ENCODE measurements around the gene PLLP. TPM values are rescaled to one million over a fixed set of nuclear protein-coding genes. Genes with fewer than 3 reads are reported as not detected.

PLLP gene
- total and polyA plus RNA-seq, 10 of the 15 experiments (the other 5 are each of a cell fraction or from before 2014, with no cell fraction given), result 0.21 to 5.8 (median 0.67) TPM

DNA sequence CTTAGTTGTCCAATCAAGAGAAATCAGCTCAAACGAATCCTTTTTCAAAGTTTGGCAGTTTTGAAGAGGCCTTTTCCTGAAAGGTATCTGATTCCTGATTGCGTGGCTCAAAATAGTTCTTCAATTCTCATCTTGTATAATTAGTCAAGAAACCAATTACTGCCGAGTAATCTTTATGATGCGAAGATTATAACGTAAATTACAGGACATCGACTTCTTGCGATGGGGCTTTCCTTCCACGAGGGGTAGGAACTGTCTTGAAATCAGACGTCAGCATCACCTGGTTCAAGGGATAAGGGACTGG, 40.1 kb downstream of the PLLP start:
- ATAC-seq (peak; percentile 52), DNase-seq (ENCODE audit: low read depth, low spot score) (no peak), FAIRE-seq (no peak)
- peaks cover 0 to 7% of the 10 kb centered on the region in 2 experiments; a peak in 2 of 4 replicates for H3K36me3 ChIP-seq (ENCODE audit: control insufficient read depth in 2 of 2, insufficient read depth in 2 of 2, low read length in 1 of 2)
- H3K27ac ChIP-seq (ENCODE audit: control insufficient read depth, insufficient read depth), result peak overlapping the region; percentile 75
- H3K4me1 ChIP-seq (ENCODE audit: control insufficient read depth, insufficient read depth, low read length), result peaks cover 21% of the 10 kb centered on the region
- peak overlapping the region; percentile 63 for H3K4me3 ChIP-seq
- H3K9ac ChIP-seq (ENCODE audit: control insufficient read depth, insufficient read depth, low read length), result peak overlapping the region; percentile 65
- WGBS (ENCODE audit: insufficient coverage, insufficient replicate concordance, low lambda C conversion rate, missing lambda C conversion rate), result 8% methylated on average over 9 of the region's 9 CpGs
- peak overlapping the region; percentile 75 for H3K4me2 ChIP-seq (ENCODE audit: control insufficient read depth, insufficient read depth)
- H4K20me1 ChIP-seq (ENCODE audit: control insufficient read depth, insufficient read depth), result no peaks in the 10 kb centered on the region
- ChIA-PET CTCF (interaction anchor here (1.1 to 4.3 kb wide), 3 partner anchors 11 to 172 kb away, joined by 3 to 19 read pairs (median 3); no protein-coding TSS in a partner anchor), RAD21 (ENCODE audit: unreplicated experiment) (interaction anchor here (0.8 to 3.7 kb wide), 3 partner anchors 16 to 54 kb away, joined by 3 to 19 read pairs (median 4); no protein-coding TSS in a partner anchor), SMC1A (ENCODE audit: uncharacterized antibody, unreplicated experiment) (interaction anchor here (1.2 to 8.4 kb wide), 3 partner anchors 8 to 55 kb away, joined by 3 to 39 read pairs (median 7); no protein-coding TSS in a partner anchor), POLR2A (interaction anchor here (1.2 to 7.1 kb wide), 5 partner anchors 15 to 151 kb away, joined by 3 to 35 read pairs (median 4); no protein-coding TSS in a partner anchor)
- TSS peak; percentile 97 for BruUV-seq (replicated peaks)
- H3K9me3 ChIP-seq (replicated peaks; ENCODE audit: control insufficient read depth, insufficient read depth, low read length), result no peaks in the 10 kb centered on the region
- TF ChIP-seq, protein P1, sequence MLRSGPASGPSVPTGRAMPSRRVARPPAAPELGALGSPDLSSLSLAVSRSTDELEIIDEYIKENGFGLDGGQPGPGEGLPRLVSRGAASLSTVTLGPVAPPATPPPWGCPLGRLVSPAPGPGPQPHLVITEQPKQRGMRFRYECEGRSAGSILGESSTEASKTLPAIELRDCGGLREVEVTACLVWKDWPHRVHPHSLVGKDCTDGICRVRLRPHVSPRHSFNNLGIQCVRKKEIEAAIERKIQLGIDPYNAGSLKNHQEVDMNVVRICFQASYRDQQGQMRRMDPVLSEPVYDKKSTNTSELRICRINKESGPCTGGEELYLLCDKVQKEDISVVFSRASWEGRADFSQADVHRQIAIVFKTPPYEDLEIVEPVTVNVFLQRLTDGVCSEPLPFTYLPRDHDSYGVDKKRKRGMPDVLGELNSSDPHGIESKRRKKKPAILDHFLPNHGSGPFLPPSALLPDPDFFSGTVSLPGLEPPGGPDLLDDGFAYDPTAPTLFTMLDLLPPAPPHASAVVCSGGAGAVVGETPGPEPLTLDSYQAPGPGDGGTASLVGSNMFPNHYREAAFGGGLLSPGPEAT (IDR thresholded peaks at IDR 0.05; ENCODE audit: low read depth), result 0 out of 2 replicates have a peak, but pooled peaks have one; percentile 73
- peak; percentile 55; the same call in 1 of the 2 replicates for TF ChIP-seq RAD51 (IDR thresholded peaks at IDR 0.05)
- TF ChIP-seq NR2F1 (conservative IDR thresholded peaks at IDR 0.05), result no peak
- TF ChIP-seq ZBED1 (IDR thresholded peaks at IDR 0.05; ENCODE audit: borderline replicate concordance), result peak; percentile 61; the same call in 1 of the 2 replicates
- TF ChIP-seq NRF1 (conservative IDR thresholded peaks at IDR 0.05; ENCODE audit: low read depth, low read length), result no peak
- TF ChIP-seq, protein P2, sequence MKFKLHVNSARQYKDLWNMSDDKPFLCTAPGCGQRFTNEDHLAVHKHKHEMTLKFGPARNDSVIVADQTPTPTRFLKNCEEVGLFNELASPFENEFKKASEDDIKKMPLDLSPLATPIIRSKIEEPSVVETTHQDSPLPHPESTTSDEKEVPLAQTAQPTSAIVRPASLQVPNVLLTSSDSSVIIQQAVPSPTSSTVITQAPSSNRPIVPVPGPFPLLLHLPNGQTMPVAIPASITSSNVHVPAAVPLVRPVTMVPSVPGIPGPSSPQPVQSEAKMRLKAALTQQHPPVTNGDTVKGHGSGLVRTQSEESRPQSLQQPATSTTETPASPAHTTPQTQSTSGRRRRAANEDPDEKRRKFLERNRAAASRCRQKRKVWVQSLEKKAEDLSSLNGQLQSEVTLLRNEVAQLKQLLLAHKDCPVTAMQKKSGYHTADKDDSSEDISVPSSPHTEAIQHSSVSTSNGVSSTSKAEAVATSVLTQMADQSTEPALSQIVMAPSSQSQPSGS (IDR thresholded peaks at IDR 0.05; ENCODE audit: low read length), result no peak
- TF ChIP-seq, protein P3, sequence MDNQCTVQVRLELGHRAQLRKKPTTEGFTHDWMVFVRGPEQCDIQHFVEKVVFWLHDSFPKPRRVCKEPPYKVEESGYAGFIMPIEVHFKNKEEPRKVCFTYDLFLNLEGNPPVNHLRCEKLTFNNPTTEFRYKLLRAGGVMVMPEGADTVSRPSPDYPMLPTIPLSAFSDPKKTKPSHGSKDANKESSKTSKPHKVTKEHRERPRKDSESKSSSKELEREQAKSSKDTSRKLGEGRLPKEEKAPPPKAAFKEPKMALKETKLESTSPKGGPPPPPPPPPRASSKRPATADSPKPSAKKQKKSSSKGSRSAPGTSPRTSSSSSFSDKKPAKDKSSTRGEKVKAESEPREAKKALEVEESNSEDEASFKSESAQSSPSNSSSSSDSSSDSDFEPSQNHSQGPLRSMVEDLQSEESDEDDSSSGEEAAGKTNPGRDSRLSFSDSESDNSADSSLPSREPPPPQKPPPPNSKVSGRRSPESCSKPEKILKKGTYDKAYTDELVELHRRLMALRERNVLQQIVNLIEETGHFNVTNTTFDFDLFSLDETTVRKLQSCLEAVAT (IDR thresholded peaks at IDR 0.05), result no peak
- no peak for TF ChIP-seq TARDBP (IDR thresholded peaks at IDR 0.05; ENCODE audit: borderline replicate concordance)
- TF ChIP-seq EP300 (IDR thresholded peaks at IDR 0.05; ENCODE audit: borderline replicate concordance in 1 of 2, control insufficient read depth in 1 of 2, low read depth in 2 of 2, low read length in 2 of 2), result no peak
- no peak for TF ChIP-seq CREM (IDR thresholded peaks at IDR 0.05; ENCODE audit: low read depth)
- TF ChIP-seq, protein P4, sequence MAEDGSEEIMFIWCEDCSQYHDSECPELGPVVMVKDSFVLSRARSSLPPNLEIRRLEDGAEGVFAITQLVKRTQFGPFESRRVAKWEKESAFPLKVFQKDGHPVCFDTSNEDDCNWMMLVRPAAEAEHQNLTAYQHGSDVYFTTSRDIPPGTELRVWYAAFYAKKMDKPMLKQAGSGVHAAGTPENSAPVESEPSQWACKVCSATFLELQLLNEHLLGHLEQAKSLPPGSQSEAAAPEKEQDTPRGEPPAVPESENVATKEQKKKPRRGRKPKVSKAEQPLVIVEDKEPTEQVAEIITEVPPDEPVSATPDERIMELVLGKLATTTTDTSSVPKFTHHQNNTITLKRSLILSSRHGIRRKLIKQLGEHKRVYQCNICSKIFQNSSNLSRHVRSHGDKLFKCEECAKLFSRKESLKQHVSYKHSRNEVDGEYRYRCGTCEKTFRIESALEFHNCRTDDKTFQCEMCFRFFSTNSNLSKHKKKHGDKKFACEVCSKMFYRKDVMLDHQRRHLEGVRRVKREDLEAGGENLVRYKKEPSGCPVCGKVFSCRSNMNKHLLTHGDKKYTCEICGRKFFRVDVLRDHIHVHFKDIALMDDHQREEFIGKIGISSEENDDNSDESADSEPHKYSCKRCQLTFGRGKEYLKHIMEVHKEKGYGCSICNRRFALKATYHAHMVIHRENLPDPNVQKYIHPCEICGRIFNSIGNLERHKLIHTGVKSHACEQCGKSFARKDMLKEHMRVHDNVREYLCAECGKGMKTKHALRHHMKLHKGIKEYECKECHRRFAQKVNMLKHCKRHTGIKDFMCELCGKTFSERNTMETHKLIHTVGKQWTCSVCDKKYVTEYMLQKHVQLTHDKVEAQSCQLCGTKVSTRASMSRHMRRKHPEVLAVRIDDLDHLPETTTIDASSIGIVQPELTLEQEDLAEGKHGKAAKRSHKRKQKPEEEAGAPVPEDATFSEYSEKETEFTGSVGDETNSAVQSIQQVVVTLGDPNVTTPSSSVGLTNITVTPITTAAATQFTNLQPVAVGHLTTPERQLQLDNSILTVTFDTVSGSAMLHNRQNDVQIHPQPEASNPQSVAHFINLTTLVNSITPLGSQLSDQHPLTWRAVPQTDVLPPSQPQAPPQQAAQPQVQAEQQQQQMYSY (CRISPR knock-in tag; IDR thresholded peaks at IDR 0.05), result no peak
- in situ Hi-C loops (cut with MboI), result no loop called here
- intact Hi-C loops (cut with micrococcal nuclease; ENCODE audit: unreplicated experiment), result loop anchor here (2.0 kb wide), 2 partner anchors 40 to 172 kb away; partner anchors contain the start of gene PLLP
- H3K27me3 ChIP-seq (replicated peaks in 1 of 2; ENCODE audit: control insufficient read depth in 2 of 2, insufficient read depth in 2 of 2, low read length in 1 of 2), result no peaks in the 10 kb centered on the region
- H2AFZ ChIP-seq (ENCODE audit: control insufficient read depth, low read depth, low read length), result peak overlapping the region; percentile 80
- H3K79me2 ChIP-seq (ENCODE audit: control insufficient read depth, insufficient read depth, low read length), result peaks cover 5% of the 10 kb centered on the region
